ENCODE data around the gene SCG3.

- no peak for TF ChIP-seq POLR2A (IDR thresholded peaks at IDR 0.05; ENCODE audit: low read depth, low read length)
- no peak for TF ChIP-seq TAF1 (IDR thresholded peaks at IDR 0.05; ENCODE audit: low read depth, low read length)
- TF ChIP-seq POLR2AphosphoS5 (IDR thresholded peaks at IDR 0.05; ENCODE audit: low read depth, low read length), result no peak
- TF ChIP-seq SPI1 (IDR thresholded peaks at IDR 0.05; ENCODE audit: low read depth, low read length), result no peak
- TF ChIP-seq PAX5 (IDR thresholded peaks at IDR 0.05; ENCODE audit: insufficient read depth, low read length, severe bottlenecking), result no peak
These were observed 74.5 kb downstream of the SCG3 start for GRCh38 chr15:51755790-51756189.

All from GM12891 (cell line).